Activated naive CD4-positive, alpha-beta T cell treated with anti-CD3 and anti-CD28 coated beads, Interleukin-2, amount 50 U/mL, for 72 hours (primary cell): Measurements from ENCODE around the gene GPR107. TPM values are rescaled to one million over a fixed set of nuclear protein-coding genes. Genes with fewer than 3 reads are reported as not detected.

Source experiments
- ATAC-seq, 2 donors: fragments of 150-1000 bp; cut with Tn5 transposase; 2 replicates each; pipeline ENCODE4 v1.10.0; 2021; ENCODE audit warnings: mild to moderate bottlenecking in 2 of 2, moderate library complexity in 2 of 2
- DNase-seq, 2 donors: peaks; one replicate each; pipeline ENCODE4 v3.0.0; 2021 to 2022; ENCODE audit warnings: low spot score in 2 of 2
- H3K27ac Mint-ChIP-seq, 2 donors: one replicate each; pipeline ENCODE4 v1.8.0; 2022; ENCODE audit warnings: mild to moderate bottlenecking in 2 of 2, mixed read lengths in 2 of 2
- H3K36me3 Mint-ChIP-seq, 2 donors: one replicate each; pipeline ENCODE4 v1.8.0; 2022; ENCODE audit warnings: mixed read lengths in 2 of 2
- H3K9me3 Mint-ChIP-seq, 2 donors: one replicate each; pipeline ENCODE4 v1.8.0; 2022; ENCODE audit warnings: mixed read lengths in 2 of 2
- total RNA-seq, 2 donors: library from RNA; stranded (reverse); gene quantifications; one replicate each; pipeline ENCODE4 v1.2.3, GENCODE V29; 2022

GPR107 gene
- total RNA-seq, 2 donors from 2014 or later, result 23.1 to 41.8 TPM

- Mint-ChIP-seq H3K36me3 (no peaks in the 10 kb centered on the region), H3K27ac (no peak overlapping the region), H3K9me3 (no peaks in the 10 kb centered on the region)
- ATAC-seq (peak; percentile 33 to 53), DNase-seq (peak in 1 of 2 donors; percentile 36)
These were observed 119.4 kb downstream of the GPR107 start for GRCh38 chr9:130172858-130173665.

- Mint-ChIP-seq H3K36me3 (no peaks in the 10 kb centered on the region), H3K27ac (no peak overlapping the region), H3K9me3 (no peaks in the 10 kb centered on the region)
- DNase-seq (no peak), ATAC-seq (no peak)
These were observed 119.9 kb downstream of the GPR107 start for GRCh38 chr9:130173666-130173983.

GRCh38 chr9:130174025-130174424 lies 120.3 kb downstream of the GPR107 start:
- DNase-seq (no peak), ATAC-seq (no peak)
- H3K36me3 Mint-ChIP-seq, result no peaks in the 10 kb centered on the region
- no peaks in the 10 kb centered on the region for H3K9me3 Mint-ChIP-seq
- no peak overlapping the region for H3K27ac Mint-ChIP-seq

- Mint-ChIP-seq H3K36me3 (no peaks in the 10 kb centered on the region), H3K27ac (no peak overlapping the region), H3K9me3 (no peaks in the 10 kb centered on the region)
- no peak for ATAC-seq
- DNase-seq, result no peak
These were observed 121.2 kb downstream of the GPR107 start for GRCh38 chr9:130174920-130175321.

- ATAC-seq (no peak), DNase-seq (no peak)
- H3K27ac Mint-ChIP-seq, result no peak overlapping the region
- H3K36me3 Mint-ChIP-seq, result no peaks in the 10 kb centered on the region
- no peaks in the 10 kb centered on the region for H3K9me3 Mint-ChIP-seq
These were observed 121.6 kb downstream of the GPR107 start for GRCh38 chr9:130175355-130175754.

- Mint-ChIP-seq H3K9me3 (no peaks in the 10 kb centered on the region), H3K36me3 (no peaks in the 10 kb centered on the region), H3K27ac (no peak overlapping the region)
- DNase-seq (no peak), ATAC-seq (no peak)
These were observed 123.1 kb downstream of the GPR107 start for GRCh38 chr9:130176760-130177159.

DNA sequence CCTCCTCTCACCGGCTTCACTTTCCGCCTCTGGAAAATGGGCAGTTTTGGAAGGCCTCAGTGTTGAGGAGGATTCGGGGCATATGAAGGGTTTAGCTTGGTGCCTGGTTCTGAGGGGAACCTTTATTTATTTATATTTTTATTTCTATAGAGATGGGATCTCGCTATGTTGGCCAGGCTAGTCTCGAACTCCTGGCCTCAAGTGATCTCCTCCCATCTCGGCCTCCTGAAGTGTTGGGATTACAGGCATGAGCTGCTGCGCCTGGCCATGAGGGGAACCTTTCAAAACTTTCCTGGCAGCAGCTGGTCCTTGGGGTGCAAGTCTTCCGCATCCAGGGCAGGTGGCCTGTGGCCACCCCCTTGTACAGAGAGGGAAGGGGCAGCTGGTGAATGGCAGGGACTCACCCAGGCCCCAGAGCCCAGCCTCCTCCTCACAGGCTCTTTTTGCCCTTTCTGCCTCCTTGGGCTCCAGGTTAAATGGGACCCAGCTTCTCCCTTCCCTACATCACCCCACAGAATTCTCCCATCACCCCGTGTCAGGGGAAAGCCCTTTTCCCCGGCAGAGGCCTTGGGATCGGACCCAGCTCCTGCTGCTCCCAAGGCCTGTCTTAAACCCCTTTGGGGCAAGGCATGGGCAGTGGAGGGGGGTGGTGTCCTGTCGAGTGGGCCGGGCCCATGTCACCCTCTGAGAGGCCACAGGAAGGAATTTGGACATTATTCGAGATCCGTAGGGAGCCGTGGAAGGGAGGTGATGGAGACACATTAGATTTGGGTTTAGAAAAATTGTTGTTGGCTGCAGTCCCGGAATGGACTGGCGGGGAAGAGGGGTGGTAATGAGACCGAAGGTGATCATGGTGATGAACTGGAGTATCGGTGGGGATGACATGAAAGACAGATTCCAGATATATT lies 124.4 kb downstream of the GPR107 start:
- DNase-seq (no peak), ATAC-seq (no peak)
- Mint-ChIP-seq H3K36me3 (no peaks in the 10 kb centered on the region), H3K9me3 (no peaks in the 10 kb centered on the region), H3K27ac (no peak overlapping the region)

GRCh38 chr9:130179331-130179907 lies 125.7 kb downstream of the GPR107 start:
- Mint-ChIP-seq H3K9me3 (no peaks in the 10 kb centered on the region), H3K36me3 (no peaks in the 10 kb centered on the region), H3K27ac (no peak overlapping the region)
- DNase-seq, result no peak
- no peak for ATAC-seq

DNA sequence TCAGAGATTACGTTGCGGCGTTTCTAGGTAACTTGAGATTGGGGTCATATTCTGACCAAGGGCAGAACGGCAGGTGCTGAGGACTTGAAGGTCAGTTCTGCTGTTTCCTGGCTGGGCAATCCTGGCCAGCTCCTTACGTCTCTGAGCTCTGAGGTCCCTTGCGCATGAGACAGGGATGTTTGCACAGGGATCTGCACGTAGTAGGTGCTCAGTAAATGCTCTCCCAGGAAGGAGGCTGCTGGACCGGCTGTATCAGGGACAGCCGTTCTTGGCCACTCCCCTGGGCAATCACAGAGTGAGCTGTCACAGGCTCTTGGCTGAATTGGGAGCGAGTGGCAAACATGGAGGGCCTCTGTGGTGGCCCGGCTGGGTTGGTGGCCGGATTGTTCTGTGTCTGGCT lies 126.8 kb downstream of the GPR107 start:
- no peak for ATAC-seq
- Mint-ChIP-seq H3K9me3 (no peaks in the 10 kb centered on the region), H3K36me3 (no peaks in the 10 kb centered on the region), H3K27ac (peak overlapping the region in 1 of 2 donors; percentile 17)
- no peak for DNase-seq

DNA sequence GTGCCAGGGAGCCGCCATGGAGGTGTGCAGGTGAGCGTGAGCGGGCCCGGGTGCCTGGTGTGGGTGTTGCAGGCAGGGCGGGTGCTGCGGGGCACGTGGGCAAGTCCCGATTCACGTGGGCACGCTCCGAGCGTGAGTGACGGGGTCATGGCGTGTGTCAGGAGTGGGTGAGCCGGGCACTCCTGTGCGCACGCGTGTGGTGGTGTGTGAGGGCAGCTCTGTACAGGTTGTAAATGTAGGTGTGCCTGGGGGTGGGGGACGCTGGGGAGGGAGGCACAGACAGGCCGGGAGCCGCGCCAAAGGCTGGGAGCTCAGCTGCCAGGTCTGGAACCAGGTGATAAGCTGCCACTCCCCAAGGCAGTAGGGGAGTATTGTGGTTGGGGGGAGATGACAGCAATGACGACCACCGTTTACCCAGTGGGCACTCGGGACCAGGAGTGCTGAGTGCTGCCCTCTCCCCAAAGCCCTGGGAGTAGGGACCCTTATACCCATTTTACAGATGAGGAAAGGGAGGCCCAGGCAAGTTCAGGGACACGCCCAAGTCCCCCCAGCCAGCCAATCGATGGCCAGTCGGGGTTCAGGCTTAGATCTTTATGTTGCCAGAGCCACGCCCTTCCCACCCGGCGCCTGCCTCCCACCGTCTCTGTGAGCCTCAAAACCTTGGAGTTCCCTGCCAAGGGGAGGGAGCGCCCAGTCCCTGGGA lies 128.1 kb downstream of the GPR107 start:
- H3K36me3 Mint-ChIP-seq, result no peaks in the 10 kb centered on the region
- no peaks in the 10 kb centered on the region for H3K9me3 Mint-ChIP-seq
- no peak for ATAC-seq
- DNase-seq, result no peak
- no peak overlapping the region for H3K27ac Mint-ChIP-seq

- DNase-seq (no peak), ATAC-seq (no peak)
- Mint-ChIP-seq H3K9me3 (no peaks in the 10 kb centered on the region), H3K27ac (no peak overlapping the region), H3K36me3 (no peaks in the 10 kb centered on the region)
These were observed 128.7 kb downstream of the GPR107 start for GRCh38 chr9:130182381-130182909.

DNA sequence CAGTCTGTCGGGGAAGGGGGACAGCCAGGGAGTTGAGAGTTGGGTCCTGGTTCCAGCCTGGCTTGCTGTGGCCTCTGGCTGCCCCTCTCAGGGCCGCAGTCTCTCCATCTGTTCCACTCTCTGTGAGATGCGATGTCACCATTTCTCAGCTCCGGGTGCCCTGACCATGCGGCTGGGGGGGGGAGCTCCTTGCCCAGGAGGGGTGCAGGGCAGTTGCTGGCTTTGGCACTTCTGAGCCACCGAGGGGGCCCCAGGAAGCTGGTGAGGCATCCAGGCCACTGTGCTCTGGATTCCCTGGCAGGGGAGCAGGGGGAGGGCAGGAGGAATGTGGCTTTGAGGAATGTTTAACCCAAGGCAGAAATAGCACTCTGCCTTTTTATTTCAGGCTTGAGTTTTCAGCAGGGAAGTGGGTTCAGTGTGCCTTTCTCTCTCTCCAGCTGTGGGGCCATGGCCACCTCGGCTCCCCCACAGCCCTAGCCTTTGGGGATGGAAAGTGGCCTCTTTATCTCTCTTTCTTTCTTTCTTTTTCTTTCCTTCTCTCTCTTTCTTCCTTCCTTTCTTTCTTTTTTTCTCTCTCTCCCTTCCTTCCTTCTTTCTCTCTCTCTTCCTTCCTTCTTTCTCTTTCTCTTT lies 129.5 kb downstream of the GPR107 start:
- Mint-ChIP-seq H3K9me3 (no peaks in the 10 kb centered on the region), H3K27ac (peak overlapping the region in 1 of 2 donors; percentile 23), H3K36me3 (no peaks in the 10 kb centered on the region)
- DNase-seq, result no peak
- no peak for ATAC-seq

GRCh38 chr9:130185017-130185416 lies 131.3 kb downstream of the GPR107 start:
- H3K27ac Mint-ChIP-seq, result no peak overlapping the region
- DNase-seq (no peak), ATAC-seq (no peak)
- no peaks in the 10 kb centered on the region for H3K9me3 Mint-ChIP-seq
- no peaks in the 10 kb centered on the region for H3K36me3 Mint-ChIP-seq

DNA sequence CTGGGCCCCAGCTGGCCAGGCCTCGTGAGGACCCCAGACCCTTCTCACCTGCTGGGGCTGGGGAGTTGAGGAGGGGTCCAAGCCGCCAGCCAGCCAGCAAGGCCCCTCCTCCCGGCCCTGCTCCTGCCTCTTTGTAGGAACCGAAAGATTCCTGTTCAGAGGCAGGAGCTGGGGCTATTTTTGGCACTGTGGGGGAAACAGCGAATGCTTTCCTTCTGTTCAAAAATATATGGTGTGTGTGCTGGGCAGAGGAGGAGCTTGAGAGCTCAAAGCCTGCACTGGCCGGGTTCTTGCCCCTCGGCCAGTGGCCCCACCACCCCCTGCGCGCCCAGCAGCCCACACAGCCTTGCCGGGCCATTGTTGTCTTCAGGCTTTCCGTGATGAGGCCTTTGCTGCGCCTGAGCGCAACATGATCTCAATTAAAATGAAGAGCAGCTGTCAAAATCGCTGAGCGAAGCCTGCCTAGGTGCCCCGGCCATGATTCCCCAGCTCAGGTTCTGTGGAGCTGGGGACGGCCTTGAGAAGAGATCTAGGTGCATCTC lies 131.9 kb downstream of the GPR107 start:
- H3K36me3 Mint-ChIP-seq, result no peaks in the 10 kb centered on the region
- no peak for DNase-seq
- no peak for ATAC-seq
- no peak overlapping the region for H3K27ac Mint-ChIP-seq
- H3K9me3 Mint-ChIP-seq, result no peaks in the 10 kb centered on the region

DNA sequence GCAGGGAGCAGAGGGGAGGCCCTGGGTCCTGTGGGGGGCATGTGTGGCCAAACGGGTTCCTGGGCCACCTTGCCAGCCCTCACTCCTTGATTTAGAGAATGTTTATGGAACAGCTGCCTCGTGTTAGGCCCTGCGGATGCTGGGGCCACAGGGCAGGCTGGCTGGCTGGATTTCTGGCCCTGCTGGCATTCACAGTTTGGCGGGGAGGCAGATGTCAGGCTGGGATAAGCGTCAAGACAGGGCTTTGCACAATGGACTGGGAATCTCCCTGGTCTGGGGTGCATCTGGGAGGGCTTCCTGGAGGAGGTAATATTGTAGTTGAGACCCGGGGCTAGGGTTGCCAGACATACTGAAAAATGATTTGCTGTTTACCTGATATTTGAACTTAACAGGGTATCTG lies 132.3 kb downstream of the GPR107 start:
- DNase-seq, result no peak
- Mint-ChIP-seq H3K9me3 (no peaks in the 10 kb centered on the region), H3K27ac (peak overlapping the region in 1 of 2 donors; percentile 4), H3K36me3 (no peaks in the 10 kb centered on the region)
- no peak for ATAC-seq
